HepG2 (cell line): Measurements from ENCODE around the gene FBXW10.
"Not testable (repeated sequence)": the region's sequence is repeated elsewhere in the genome, so short reads cannot be mapped to it uniquely, and the experiment has no call there.

Source experiments
- CTCF ChIP-seq: sonication (generic); formaldehyde crosslinking; IDR thresholded peaks from 2 replicates; pipeline ENCODE4 v1.5.0; 2020; ENCODE audit warnings: mild to moderate bottlenecking, missing genetic modification reagents, moderate library complexity
- FOXJ3 ChIP-seq: sonication (generic); formaldehyde crosslinking; IDR thresholded peaks from 2 replicates; pipeline ENCODE4 v1.4.0; 2020; ENCODE audit warnings: missing genetic modification reagents, mild to moderate bottlenecking, borderline replicate concordance
- FOXP1 ChIP-seq, 2 experiments: fragments of 450-650 bp in 1 of 2; IDR thresholded peaks; 2 replicates each; pipeline ENCODE4 v1.6.1; 2017 to 2018; ENCODE audit warnings: antibody characterized with exemption in 1 of 2
- JUND ChIP-seq: sonication (generic); formaldehyde crosslinking; IDR thresholded peaks from 2 replicates; pipeline ENCODE4 v1.8.0; 2022; ENCODE audit warnings: mild to moderate bottlenecking, missing genetic modification reagents
- MZF1 ChIP-seq: sonication (generic); formaldehyde crosslinking; IDR thresholded peaks from 2 replicates; pipeline ENCODE4 v1.8.1; 2023; ENCODE audit warnings: mild to moderate bottlenecking, missing genetic modification reagents, borderline replicate concordance
- SAP130 ChIP-seq: IDR thresholded peaks from 2 replicates; pipeline ENCODE4 v1.6.1; 2016; ENCODE audit warnings: low read depth
- ZNF503 ChIP-seq: sonication (generic); formaldehyde crosslinking; IDR thresholded peaks from 2 replicates; pipeline ENCODE4 v1.4.0; 2020; ENCODE audit warnings: missing genetic modification reagents

DNA sequence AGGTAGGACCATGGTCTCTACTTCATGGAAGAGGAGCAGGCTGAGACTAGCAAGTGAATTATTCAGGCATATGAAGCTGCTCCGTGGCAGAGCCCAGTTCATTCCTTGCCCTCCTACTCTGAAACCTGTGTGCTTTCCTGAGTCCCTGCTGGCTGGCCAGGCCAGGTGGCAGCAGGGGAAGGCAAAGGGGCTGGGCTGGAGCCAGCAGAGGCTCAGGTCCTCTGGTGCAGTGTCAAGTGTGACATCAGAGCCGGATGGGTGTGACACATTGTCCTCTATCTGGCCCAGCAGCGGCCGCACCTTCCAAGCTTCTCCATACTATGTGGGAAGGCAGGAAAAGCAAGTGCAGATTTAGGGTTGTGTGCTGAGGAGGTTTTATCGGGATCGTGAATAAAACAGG, 2.6 kb upstream of the FBXW10 start:
- TF ChIP-seq MZF1 (CRISPR knock-in tag); SAP130 (CRISPR knock-in tag); FOXJ3 (CRISPR knock-in tag); JUND (CRISPR knock-in tag); CTCF (CRISPR knock-in tag); ZNF503 (CRISPR knock-in tag); FOXP1 (IDR thresholded peaks at IDR 0.05); FOXP1 (CRISPR knock-in tag; IDR thresholded peaks at IDR 0.05): not testable (repeated sequence)
